GM21619 (cell line): ENCODE measurements around the gene AGER.
"Not testable (repeated sequence)": the region's sequence is repeated elsewhere in the genome, so short reads cannot be mapped to it uniquely, and the experiment has no call there.

ENCODE experiments used
- ATAC-seq: cut with Tn5 transposase; IDR thresholded peaks from one replicate; pipeline ENCODE4 v1.9.1; 2021; ENCODE audit not compliant: unreplicated experiment

AGER gene

DNA sequence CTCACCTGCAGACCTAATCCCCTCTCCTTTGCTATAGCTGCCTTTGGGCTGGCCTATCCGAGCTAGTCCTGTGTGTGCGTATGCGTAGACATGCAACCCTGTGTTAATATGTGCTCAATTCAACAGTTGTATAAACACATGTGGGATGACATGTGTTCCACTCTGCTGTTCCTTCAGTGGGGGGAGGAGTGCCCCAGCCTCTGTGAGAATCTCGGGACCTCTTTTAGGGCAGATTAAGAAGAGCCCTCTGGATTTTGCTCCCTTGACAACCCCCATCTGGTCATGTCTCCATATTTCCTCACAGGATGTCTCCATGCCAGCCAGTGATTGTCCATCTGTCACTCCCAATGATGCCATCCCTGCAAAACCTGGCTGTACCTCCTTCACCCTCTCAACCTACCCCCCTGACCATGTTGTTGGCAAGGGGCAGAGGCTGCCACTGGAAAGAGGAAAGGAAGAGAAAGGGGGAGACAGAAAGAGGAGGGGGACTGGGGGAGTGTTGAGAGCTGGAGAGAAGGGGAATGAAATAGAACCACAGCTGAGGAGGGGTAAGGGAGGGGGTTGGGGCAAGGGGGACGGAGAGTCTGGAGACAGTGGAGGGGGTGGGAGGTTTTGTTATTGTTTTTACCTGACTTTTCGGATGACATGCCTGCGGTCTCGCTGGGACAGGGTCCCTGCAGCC is 32.7 kb downstream of the AGER start:
- ATAC-seq: no peak

- no peak for ATAC-seq
Measured at GRCh38 chr6:32149932-32150870, 33.9 kb downstream of the AGER start.

DNA sequence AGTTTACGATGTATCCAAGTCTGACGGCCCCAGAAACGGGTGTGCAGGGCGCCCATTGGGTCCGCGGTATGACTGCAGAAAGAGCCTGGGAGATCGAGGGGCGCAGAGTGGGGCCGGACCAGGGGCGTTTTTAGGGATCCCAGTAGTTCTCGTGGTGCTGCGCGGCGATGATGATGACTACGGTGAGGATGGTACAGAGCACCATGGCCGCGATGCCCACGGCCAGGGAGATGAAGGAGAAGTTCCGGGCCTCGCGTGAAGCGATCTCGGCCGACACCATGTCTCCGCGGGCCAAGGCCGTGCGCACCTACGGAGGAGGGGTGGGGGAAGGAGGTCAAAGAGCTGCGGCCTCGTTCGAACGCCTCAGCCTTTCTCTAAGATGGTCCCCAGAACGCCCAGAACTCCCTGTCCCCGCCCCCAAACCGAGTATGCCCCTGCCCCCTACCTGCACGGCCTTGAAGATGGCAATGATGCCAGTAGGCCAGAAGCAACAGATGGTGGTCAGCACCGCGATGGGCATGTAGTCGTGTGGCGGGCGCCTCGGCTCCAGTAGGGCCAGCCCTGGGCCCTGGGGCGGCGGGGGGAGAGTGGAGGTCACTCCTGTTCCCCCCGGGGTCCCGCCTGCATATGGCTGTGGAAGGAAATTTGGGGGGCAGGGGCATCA is 34.8 kb downstream of the AGER start:
- no peak for ATAC-seq

GRCh38 chr6:32148289-32149091 is 35.6 kb downstream of the AGER start:
- ATAC-seq: no peak

GRCh38 chr6:32147401-32148132 is 36.5 kb downstream of the AGER start:
- no peak for ATAC-seq

DNA sequence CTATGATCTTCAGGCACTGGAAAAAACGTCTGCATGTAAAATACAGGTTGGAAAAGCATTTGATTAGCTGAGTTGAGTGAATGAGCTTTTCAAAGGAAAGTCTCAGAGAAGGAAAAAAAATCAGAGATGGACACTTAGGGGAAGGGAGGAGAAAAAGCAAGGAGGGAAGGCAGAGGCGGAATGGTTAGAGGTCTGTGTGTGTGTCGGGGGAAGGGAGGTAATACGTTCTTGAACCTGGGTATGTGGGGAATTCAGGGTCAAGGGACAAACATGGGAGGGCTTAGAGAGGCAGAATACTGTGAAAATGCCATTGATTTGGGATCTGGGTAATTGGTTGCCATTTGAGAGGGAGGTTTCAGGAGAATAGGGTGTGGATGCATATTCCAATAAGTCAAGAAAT is 37.4 kb downstream of the AGER start:
- ATAC-seq: no peak

- no peak for ATAC-seq
Measured at GRCh38 chr6:32146287-32146686, 37.8 kb downstream of the AGER start.

- ATAC-seq: not testable (repeated sequence)
Measured at GRCh38 chr6:32144238-32144637, 39.8 kb downstream of the AGER start.

- ATAC-seq: no peak
Measured at GRCh38 chr6:32140420-32141046, 43.5 kb downstream of the AGER start.

- ATAC-seq: no peak
Measured at GRCh38 chr6:32139590-32139989, 44.5 kb downstream of the AGER start.

- no peak for ATAC-seq
Measured at GRCh38 chr6:32137454-32137853, 46.6 kb downstream of the AGER start.

DNA sequence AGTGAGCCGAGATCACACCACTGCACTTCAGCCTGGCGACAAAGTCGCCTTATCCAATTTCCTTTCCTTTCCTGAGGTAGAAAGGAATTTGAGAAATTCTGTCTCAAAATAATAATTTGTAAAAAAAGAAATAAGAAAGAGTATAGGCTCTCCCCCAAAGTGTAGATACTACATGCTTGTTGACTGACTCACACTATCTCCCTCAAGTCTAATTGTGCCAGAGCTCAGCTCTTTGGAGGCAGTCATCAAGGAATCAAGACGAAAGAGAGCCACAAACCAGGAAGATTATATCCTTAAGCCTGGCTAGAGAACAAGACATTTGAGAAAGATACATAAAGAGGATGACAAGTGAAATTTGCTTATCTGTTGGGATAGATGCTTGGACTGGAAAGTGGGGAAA is 50.3 kb downstream of the AGER start:
- no peak for ATAC-seq

GRCh38 chr6:32132110-32132509 is 51.9 kb downstream of the AGER start:
- no peak for ATAC-seq

DNA sequence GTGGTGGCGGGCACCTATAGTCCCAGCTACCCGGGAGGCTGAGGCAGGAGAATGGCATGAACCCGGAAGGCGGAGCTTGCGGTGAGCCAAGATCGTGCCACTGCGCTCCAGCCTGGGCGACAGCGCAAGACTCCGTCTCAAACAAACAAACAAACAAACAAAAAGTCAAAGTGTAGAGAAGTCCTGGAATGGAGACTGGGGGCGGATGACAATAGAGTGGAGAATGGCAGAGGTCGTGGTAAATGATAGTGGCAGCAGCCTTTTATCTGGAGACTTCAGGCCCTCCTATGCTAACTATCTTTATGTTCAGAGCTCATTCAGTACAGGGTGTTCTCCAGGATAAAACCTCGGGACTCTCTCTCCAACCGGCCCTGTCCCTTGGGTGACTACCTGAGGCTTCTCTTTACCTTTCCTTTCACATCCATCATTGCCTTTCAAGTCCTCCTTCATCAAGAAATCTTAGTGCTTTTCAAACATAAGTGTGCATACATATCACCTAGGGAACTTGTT is 52.6 kb downstream of the AGER start:
- no peak for ATAC-seq
